Activated CD4-positive, alpha-beta T cell treated with anti-CD3 and anti-CD28 coated beads, Interleukin-10, Interleukin-2, amounts not matched to agents 100 ng/mL and 50 ng/mL, durations not matched to agents 16 hours and 8 hours (primary cell): Measurements from ENCODE around the gene S1PR4.

Source experiments
- DNase-seq: peaks from one replicate; pipeline ENCODE4 v3.0.0-alpha.2; 2020

S1PR4 gene

GRCh38 chr19:3178377-3178972, at the start of gene S1PR4:
Gene S1PR4, plus strand, starts transcription at chr19:3178769. Its CDS starts 24 bp downstream, at chr19:3178793.
- DNase-seq = peak; percentile 89

GRCh38 chr19:3129112-3129511, 49.5 kb upstream of the S1PR4 start:
- DNase-seq = no peak

GRCh38 chr19:3131168-3131567, 47.4 kb upstream of the S1PR4 start:
- no peak for DNase-seq

- DNase-seq = peak; percentile 97
These were observed 45.4 kb upstream of the S1PR4 start for GRCh38 chr19:3132971-3133792.

GRCh38 chr19:3133793-3134116, 44.8 kb upstream of the S1PR4 start:
- no peak for DNase-seq

GRCh38 chr19:3135961-3136683, 42.4 kb upstream of the S1PR4 start, which contains the start of gene GNA15:
Gene GNA15, plus strand, starts transcription at chr19:3136033. Its CDS starts 418 bp downstream, at chr19:3136451.
- peak; percentile 85 for DNase-seq

GRCh38 chr19:3136684-3137055, 41.9 kb upstream of the S1PR4 start:
- DNase-seq = no peak

GRCh38 chr19:3137119-3137518, 41.5 kb upstream of the S1PR4 start:
- DNase-seq = no peak

- DNase-seq = no peak
These were observed 40.3 kb upstream of the S1PR4 start for GRCh38 chr19:3138268-3138667.

GRCh38 chr19:3140667-3141038, 37.9 kb upstream of the S1PR4 start:
- peak; percentile 51 for DNase-seq

- DNase-seq = peak; percentile 59
These were observed 36.3 kb upstream of the S1PR4 start for GRCh38 chr19:3142292-3142670.

GRCh38 chr19:3142781-3143337, 35.7 kb upstream of the S1PR4 start:
- no peak for DNase-seq

GRCh38 chr19:3145909-3146676, 32.5 kb upstream of the S1PR4 start:
- DNase-seq = no peak

- peak; percentile 71 for DNase-seq
These were observed 31.9 kb upstream of the S1PR4 start for GRCh38 chr19:3146677-3147100.

- DNase-seq = no peak
These were observed 30.1 kb upstream of the S1PR4 start for GRCh38 chr19:3148503-3148902.

GRCh38 chr19:3149089-3149488, 29.5 kb upstream of the S1PR4 start:
- DNase-seq = no peak

- DNase-seq = no peak
These were observed 28.8 kb upstream of the S1PR4 start for GRCh38 chr19:3149526-3150505.

GRCh38 chr19:3150739-3151329, 27.7 kb upstream of the S1PR4 start:
- DNase-seq = no peak

- no peak for DNase-seq
These were observed 26.8 kb upstream of the S1PR4 start for GRCh38 chr19:3151563-3152418.

- no peak for DNase-seq
These were observed 26.2 kb upstream of the S1PR4 start for GRCh38 chr19:3152419-3152780.
